ENCODE measurements around the gene ARPP21.

DNA sequence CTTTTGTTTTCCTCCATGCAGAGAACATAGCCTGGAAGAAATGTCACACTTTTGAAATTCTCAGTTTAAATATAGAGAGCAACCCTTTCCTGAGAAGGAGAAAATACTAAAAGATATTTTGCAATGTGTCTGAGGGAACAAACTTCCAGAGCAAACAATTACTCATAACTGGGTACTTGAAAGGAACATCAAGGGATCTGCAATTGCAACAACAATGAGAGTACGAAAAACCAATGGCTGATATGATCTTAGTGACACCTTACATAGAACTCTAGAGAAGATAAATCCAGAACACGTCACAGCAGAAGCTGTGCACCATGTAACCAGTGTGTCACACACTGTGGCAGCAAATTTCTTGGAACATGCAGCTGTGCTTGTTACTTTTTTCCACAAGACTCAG is 14.6 kb upstream of the ARPP21 start:
- TF ChIP-seq, protein P1, sequence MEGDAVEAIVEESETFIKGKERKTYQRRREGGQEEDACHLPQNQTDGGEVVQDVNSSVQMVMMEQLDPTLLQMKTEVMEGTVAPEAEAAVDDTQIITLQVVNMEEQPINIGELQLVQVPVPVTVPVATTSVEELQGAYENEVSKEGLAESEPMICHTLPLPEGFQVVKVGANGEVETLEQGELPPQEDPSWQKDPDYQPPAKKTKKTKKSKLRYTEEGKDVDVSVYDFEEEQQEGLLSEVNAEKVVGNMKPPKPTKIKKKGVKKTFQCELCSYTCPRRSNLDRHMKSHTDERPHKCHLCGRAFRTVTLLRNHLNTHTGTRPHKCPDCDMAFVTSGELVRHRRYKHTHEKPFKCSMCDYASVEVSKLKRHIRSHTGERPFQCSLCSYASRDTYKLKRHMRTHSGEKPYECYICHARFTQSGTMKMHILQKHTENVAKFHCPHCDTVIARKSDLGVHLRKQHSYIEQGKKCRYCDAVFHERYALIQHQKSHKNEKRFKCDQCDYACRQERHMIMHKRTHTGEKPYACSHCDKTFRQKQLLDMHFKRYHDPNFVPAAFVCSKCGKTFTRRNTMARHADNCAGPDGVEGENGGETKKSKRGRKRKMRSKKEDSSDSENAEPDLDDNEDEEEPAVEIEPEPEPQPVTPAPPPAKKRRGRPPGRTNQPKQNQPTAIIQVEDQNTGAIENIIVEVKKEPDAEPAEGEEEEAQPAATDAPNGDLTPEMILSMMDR (conservative IDR thresholded peaks at IDR 0.05; ENCODE audit: low read length) = no peak
- TF ChIP-seq EZH2phosphoT487 (IDR thresholded peaks at IDR 0.05; ENCODE audit: borderline replicate concordance) = no peak

Data from Loucy (cell line).